K562 (cell line): Measurements from ENCODE around the gene ANKS1A. TPM values are rescaled to one million over a fixed set of nuclear protein-coding genes. Genes with fewer than 3 reads are reported as not detected.

ENCODE experiments used
- CBX1 ChIP-seq: sonication (generic); IDR thresholded peaks from 2 replicates; pipeline ENCODE4 v1.6.1; 2016; ENCODE audit warnings: antibody characterized with exemption, low read depth, mild to moderate bottlenecking
- CREB1 ChIP-seq, 2 experiments: sonication (generic) in 1 of 2; formaldehyde crosslinking in 1 of 2; IDR thresholded peaks; 2 replicates each; pipeline versions ENCODE4 v1.6.1 to v1.8.0; 2012 to 2022; ENCODE audit warnings: inconsistent platforms in 1 of 2, mild to moderate bottlenecking in 1 of 2, missing genetic modification reagents in 1 of 2, moderate library complexity in 1 of 2
- CTCF ChIP-seq, 3 experiments: IDR thresholded peaks in 2 of 3; conservative IDR thresholded peaks in 1 of 3; 2 replicates each; pipeline ENCODE4 v1.5.1; 2011 to 2012; ENCODE audit warnings: low read length in 3 of 3, mild to moderate bottlenecking in 3 of 3, control low read depth in 2 of 3, improper control_type of control experiment in 1 of 3, inconsistent platforms in 1 of 3, low read depth in 1 of 3, mixed read lengths in 1 of 3, moderate library complexity in 1 of 3; ENCODE audit not compliant: insufficient read depth in 2 of 3
- EP300 ChIP-seq: IDR thresholded peaks from 2 replicates; pipeline ENCODE4 v1.6.1; 2012; ENCODE audit warnings: low read length, improper control_type of control experiment
- GTF2F1 ChIP-seq: IDR thresholded peaks from 2 replicates; pipeline ENCODE4 v1.6.1; 2011; ENCODE audit warnings: low read depth, low read length, improper control_type of control experiment
- JUNB ChIP-seq: fragments of 450-650 bp; formaldehyde crosslinking; conservative IDR thresholded peaks from 2 replicates; pipeline ENCODE4 v1.4.0; 2020; ENCODE audit warnings: mild to moderate bottlenecking
- KAT2B ChIP-seq: IDR thresholded peaks from one replicate; pipeline ENCODE4 v1.6.1; 2012; ENCODE audit warnings: low read depth, mild to moderate bottlenecking, control low read depth, inconsistent platforms, low read length, moderate library complexity
- PRMT5 ChIP-seq: sonication (generic); formaldehyde crosslinking; IDR thresholded peaks from 2 replicates; pipeline ENCODE4 v1.5.0; 2020; ENCODE audit warnings: missing genetic modification reagents
- RB1 ChIP-seq: fragments of 450-650 bp; IDR thresholded peaks from 2 replicates; pipeline ENCODE4 v1.6.1; 2017; ENCODE audit warnings: low read depth, mild to moderate bottlenecking
- REST ChIP-seq, 2 experiments: fragments of 450-650 bp; formaldehyde crosslinking in 1 of 2; IDR thresholded peaks; 2 replicates each; pipeline versions ENCODE4 v1.4.0 to v1.6.1; 2014 to 2020; ENCODE audit warnings: mild to moderate bottlenecking in 2 of 2, borderline replicate concordance in 1 of 2, low read depth in 1 of 2
- TEAD4 ChIP-seq, 2 experiments: sonication (generic) in 1 of 2; formaldehyde crosslinking in 1 of 2; IDR thresholded peaks; 2 replicates each; pipeline versions ENCODE4 v1.6.1 to v1.8.0; 2012 to 2022; ENCODE audit warnings: borderline replicate concordance in 1 of 2, inconsistent platforms in 1 of 2, low read length in 1 of 2, mild to moderate bottlenecking in 1 of 2, missing genetic modification reagents in 1 of 2
- ZBTB33 ChIP-seq: sonication (generic); formaldehyde crosslinking; IDR thresholded peaks from 2 replicates; pipeline ENCODE4 v1.8.1; 2023; ENCODE audit warnings: mild to moderate bottlenecking, missing genetic modification reagents
- ZFPM2 ChIP-seq: fragments of 250-450 bp; sonication (Bioruptor Pico); IDR thresholded peaks from 2 replicates; pipeline ENCODE4 v1.5.1; 2022; ENCODE audit warnings: mild to moderate bottlenecking
- polyA plus RNA-seq, 8 experiments: library from polyadenylated mRNA; depleted of rRNA in 4 of 8; stranded (reverse) in 5 of 8; unstranded in 3 of 8; fragments of >200 nt; fragmentation: Nextera tagmentation in 2 of 8; fragmentation: Illumina TruSeq in 1 of 8; extraction: Ambion mirVana in 2 of 8; extraction: Trizol in 1 of 8; gene quantifications; 2 replicates each; pipeline versions ENCODE4 v1.2.1 to v1.2.3, GENCODE V29; 2011 to 2014; ENCODE audit warnings: inconsistent platforms in 1 of 8, missing spikeins in 1 of 8
- total RNA-seq, 7 experiments: library from RNA; depleted of rRNA in 6 of 7; stranded (reverse); fragments of >200 nt in 6 of 7; fragmentation: Illumina TruSeq in 2 of 7; extraction: Trizol in 2 of 7; gene quantifications; 2 replicates each; pipeline versions ENCODE4 v1.2.1 to v1.2.3, GENCODE V29; 2011 to 2021; ENCODE audit warnings: low replicate concordance in 1 of 7

Gene ANKS1A
- total and polyA plus RNA-seq, 9 of the 15 experiments (the other 6 are each of a cell fraction or from before 2014, with no cell fraction given) = 1.1 to 13.8 (median 5.3) TPM

- TF ChIP-seq ZBTB33 (CRISPR knock-in tag) (0 out of 2 replicates have a peak, but pooled peaks have one; percentile 19), TEAD4 (IDR thresholded peaks at IDR 0.05; ENCODE audit: low read length) (0 out of 2 replicates have a peak, but pooled peaks have one; percentile 7), TEAD4 (CRISPR knock-in tag; IDR thresholded peaks at IDR 0.05; ENCODE audit: borderline replicate concordance) (no peak), PRMT5 (CRISPR knock-in tag) (no peak), GTF2F1 (no peak), REST (IDR thresholded peaks at IDR 0.05; ENCODE audit: borderline replicate concordance) (peak; percentile 90), REST (CRISPR knock-in tag; IDR thresholded peaks at IDR 0.05; ENCODE audit: low read depth) (no peak), KAT2B (no peak), CBX1 (no peak), CREB1 (IDR thresholded peaks at IDR 0.05) (no peak), CREB1 (CRISPR knock-in tag; IDR thresholded peaks at IDR 0.05) (no peak), CTCF (IDR thresholded peaks at IDR 0.05 in 2 of 3, conservative IDR thresholded peaks at IDR 0.05 in 1 of 3; ENCODE audit: insufficient read depth in 2 of 3, low read depth in 1 of 3, low read length in 3 of 3) (peak; percentile 85 to 97 (median 90)), ZFPM2 (no peak), RB1 (peak; percentile 40; the same call in 1 of the 2 replicates), JUNB (no peak), EP300 (0 out of 2 replicates have a peak, but pooled peaks have one; percentile 1)
Measured at GRCh38 chr6:35139924-35140638, 251.0 kb downstream of the ANKS1A start (continued).
